Measurements from ENCODE around the gene LDHB.

LDHB gene

GRCh38 chr12:21638054-21638891 lies 19.4 kb downstream of the LDHB start:
- no peak for TF ChIP-seq CTCF (IDR thresholded peaks at IDR 0.05; ENCODE audit: insufficient read depth, low read depth, low read length, missing control alignments)
- no peak for DNase-seq (ENCODE audit: low read depth)
- H3K4me3 ChIP-seq (ENCODE audit: low read length): no peak overlapping the region

GRCh38 chr12:21634245-21634644 lies 23.4 kb downstream of the LDHB start:
- TF ChIP-seq CTCF (IDR thresholded peaks at IDR 0.05; ENCODE audit: insufficient read depth, low read depth, low read length, missing control alignments): no peak
- no peak overlapping the region for H3K4me3 ChIP-seq (ENCODE audit: low read length)

GRCh38 chr12:21631367-21631766 lies 26.3 kb downstream of the LDHB start:
- no peak overlapping the region for H3K4me3 ChIP-seq (ENCODE audit: low read length)
- DNase-seq (ENCODE audit: low read depth): no peak
- no peak for TF ChIP-seq CTCF (IDR thresholded peaks at IDR 0.05; ENCODE audit: insufficient read depth, low read depth, low read length, missing control alignments)

More at GRCh38 chr12:21634245-21634644, 23.4 kb downstream of the LDHB start:
- no peak for DNase-seq (ENCODE audit: low read depth)

GRCh38 chr12:21627924-21628323 lies 29.7 kb downstream of the LDHB start:
- no peak for DNase-seq (ENCODE audit: low read depth)
- TF ChIP-seq CTCF (IDR thresholded peaks at IDR 0.05; ENCODE audit: insufficient read depth, low read depth, low read length, missing control alignments): no peak
- no peak overlapping the region for H3K4me3 ChIP-seq (ENCODE audit: low read length)

GRCh38 chr12:21618566-21618965 lies 39.1 kb downstream of the LDHB start:
- no peak for TF ChIP-seq CTCF (IDR thresholded peaks at IDR 0.05; ENCODE audit: insufficient read depth, low read depth, low read length, missing control alignments)
- no peak for DNase-seq (ENCODE audit: low read depth)
- no peak overlapping the region for H3K4me3 ChIP-seq (ENCODE audit: low read length)

- no peak overlapping the region for H3K4me3 ChIP-seq (ENCODE audit: low read length)
- DNase-seq (ENCODE audit: low read depth): no peak
- no peak for TF ChIP-seq CTCF (IDR thresholded peaks at IDR 0.05; ENCODE audit: insufficient read depth, low read depth, low read length, missing control alignments)
Measured at GRCh38 chr12:21617030-21617429, 40.6 kb downstream of the LDHB start.

- no peak overlapping the region for H3K4me3 ChIP-seq (ENCODE audit: low read length)
- no peak for TF ChIP-seq CTCF (IDR thresholded peaks at IDR 0.05; ENCODE audit: insufficient read depth, low read depth, low read length, missing control alignments)
- peak; percentile 10 for DNase-seq (ENCODE audit: low read depth)
Measured at GRCh38 chr12:21615431-21615830, 42.2 kb downstream of the LDHB start.

All from epithelial cell of esophagus (primary cell).